GM18519 (cell line): ENCODE data around the gene ZWILCH.
"Not testable (repeated sequence)": the region's sequence is repeated elsewhere in the genome, so short reads cannot be mapped to it uniquely, and the experiment has no call there.

Experiments used
- ATAC-seq: cut with Tn5 transposase; IDR thresholded peaks from one replicate; pipeline ENCODE4 v1.9.1; 2021; ENCODE audit warnings: mild to moderate bottlenecking, moderate library complexity; ENCODE audit not compliant: unreplicated experiment, low FRiP score

ZWILCH gene

DNA sequence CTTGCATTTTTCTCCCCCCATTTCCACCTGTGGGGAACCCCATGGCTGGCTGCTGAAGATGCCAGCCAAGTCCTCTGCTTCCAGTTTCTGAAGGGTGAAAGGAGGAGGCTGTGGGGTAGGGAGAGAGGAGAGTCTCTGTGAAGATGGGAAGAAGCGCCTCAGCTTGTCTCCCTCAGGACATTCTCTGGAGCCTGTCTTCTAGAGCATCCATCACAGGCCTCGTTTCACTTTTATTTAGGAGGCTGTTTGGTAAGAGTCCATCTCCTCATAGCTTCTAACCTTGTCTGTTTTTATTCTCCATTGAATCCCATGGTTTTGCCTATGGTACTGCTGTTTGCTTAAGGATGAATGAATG is 69.4 kb downstream of the ZWILCH start:
- no peak for ATAC-seq

- ATAC-seq = no peak
These were observed 73.3 kb downstream of the ZWILCH start for GRCh38 chr15:66578286-66578875.

GRCh38 chr15:66580643-66581042 is 75.5 kb downstream of the ZWILCH start:
- no peak for ATAC-seq

DNA sequence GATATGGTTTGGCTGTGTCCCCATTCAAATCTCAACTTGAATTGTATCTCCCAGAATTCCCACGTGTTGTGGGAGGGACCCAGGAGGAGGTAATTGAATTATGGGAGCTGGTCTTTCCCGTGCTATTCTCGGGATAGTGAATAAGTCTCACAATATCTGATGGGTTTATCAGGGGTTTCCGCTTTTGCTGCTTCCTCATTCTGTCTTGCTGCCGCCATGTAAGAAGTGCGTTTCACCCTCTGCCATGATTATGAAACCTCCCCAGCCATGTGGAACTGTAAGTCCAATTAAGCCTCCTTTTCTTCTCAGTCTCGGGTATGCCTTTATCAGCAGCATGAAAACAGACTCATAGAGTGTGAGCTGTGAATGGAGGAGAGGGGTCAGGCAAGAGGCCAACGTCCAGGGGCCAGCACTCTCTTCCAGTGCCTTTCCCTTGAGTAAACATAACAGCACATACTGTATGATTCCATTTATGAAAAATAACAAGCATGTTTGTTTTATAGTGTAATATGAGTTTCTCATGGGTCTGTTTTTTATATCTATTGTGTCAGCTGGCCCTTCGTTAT is 76.9 kb downstream of the ZWILCH start:
- no peak for ATAC-seq

GRCh38 chr15:66586155-66586976 is 81.2 kb downstream of the ZWILCH start:
- no peak for ATAC-seq

GRCh38 chr15:66587020-66587419 is 81.9 kb downstream of the ZWILCH start:
- ATAC-seq = no peak

DNA sequence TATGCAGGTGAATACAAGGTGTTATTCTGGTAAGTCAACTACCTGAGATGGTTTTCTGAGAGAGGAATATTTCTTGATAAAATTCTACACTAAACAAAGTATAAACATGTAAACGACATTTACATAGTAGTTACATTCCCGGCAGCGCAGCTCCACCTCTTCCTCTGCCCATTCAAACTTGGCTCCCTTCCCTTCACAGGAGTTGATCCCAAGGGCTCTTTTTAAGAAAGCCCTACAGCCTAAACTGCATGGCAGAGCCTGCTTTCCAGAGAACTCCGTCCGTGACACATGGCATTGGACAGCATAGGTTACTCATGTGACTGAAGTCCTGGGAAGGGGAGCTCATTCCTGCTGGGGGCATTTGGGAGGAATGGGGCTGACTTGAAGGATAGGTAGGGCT is 82.6 kb downstream of the ZWILCH start:
- ATAC-seq = no peak

GRCh38 chr15:66588537-66588936 is 83.4 kb downstream of the ZWILCH start:
- ATAC-seq = no peak

DNA sequence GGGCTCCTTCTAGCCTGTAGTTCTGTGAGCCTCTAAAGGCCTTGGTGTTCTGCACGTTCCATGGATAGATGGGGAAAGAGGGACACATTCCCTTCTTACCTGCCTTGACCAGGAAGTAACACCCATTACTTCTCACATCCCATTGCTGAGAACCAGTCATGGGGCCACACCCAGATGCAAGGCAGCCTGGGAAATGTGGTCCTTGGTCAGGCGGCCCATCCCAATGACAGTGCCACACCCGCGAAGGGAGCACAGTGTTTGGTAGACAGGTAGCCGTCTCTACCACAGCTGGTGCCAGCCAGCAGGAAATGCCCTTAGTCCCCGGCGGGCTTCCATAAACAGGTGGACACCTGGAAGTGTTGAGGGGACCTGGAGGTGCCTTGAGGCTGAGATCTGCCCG is 83.8 kb downstream of the ZWILCH start:
- no peak for ATAC-seq

- ATAC-seq = not testable (repeated sequence)
These were observed 84.3 kb downstream of the ZWILCH start for GRCh38 chr15:66589429-66589828.

GRCh38 chr15:66590435-66590834 is 85.3 kb downstream of the ZWILCH start:
- ATAC-seq = no peak

GRCh38 chr15:66591322-66591862 is 86.3 kb downstream of the ZWILCH start:
- no peak for ATAC-seq

GRCh38 chr15:66592505-66593218 is 87.5 kb downstream of the ZWILCH start:
- no peak for ATAC-seq

GRCh38 chr15:66593219-66593780 is 88.2 kb downstream of the ZWILCH start:
- ATAC-seq = no peak

GRCh38 chr15:66594344-66594743 is 89.2 kb downstream of the ZWILCH start:
- ATAC-seq = no peak

GRCh38 chr15:66594836-66595235 is 89.7 kb downstream of the ZWILCH start:
- no peak for ATAC-seq

GRCh38 chr15:66595332-66595731 is 90.2 kb downstream of the ZWILCH start:
- ATAC-seq = no peak

DNA sequence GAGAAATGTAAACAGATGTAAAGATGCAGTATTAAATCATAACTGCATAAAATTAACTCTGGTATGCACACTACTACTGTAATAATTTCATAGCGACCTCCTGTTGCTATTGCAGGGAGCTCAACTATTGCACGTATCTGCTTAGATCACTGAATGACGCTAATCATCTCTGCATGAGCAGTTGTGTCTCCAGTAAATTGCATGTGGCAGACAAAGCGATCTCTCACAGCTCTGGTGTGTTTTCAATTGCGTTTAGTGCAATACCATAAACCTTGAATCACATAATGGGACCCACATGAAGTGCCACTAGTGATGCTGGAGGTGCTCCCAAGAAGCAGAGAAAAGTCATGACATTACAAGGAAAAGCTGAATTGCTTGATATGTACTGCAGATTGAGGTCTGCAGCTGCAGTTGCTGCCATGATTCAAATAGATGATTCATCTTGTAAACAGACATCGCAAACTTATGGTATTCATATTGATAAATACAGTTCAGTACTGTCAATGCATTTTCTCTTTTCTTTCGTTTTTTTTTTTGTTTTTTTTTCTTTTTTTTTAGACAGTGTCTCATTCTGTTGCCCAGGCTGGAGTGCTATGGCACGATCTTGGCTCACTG is 90.9 kb downstream of the ZWILCH start:
- no peak for ATAC-seq

GRCh38 chr15:66598095-66598815 is 93.1 kb downstream of the ZWILCH start:
- no peak for ATAC-seq
